GM18858 (cell line): ENCODE measurements around the gene HMCN2.

Experiments
- ATAC-seq: cut with Tn5 transposase; IDR thresholded peaks from one replicate; pipeline ENCODE4 v1.9.1; 2021; ENCODE audit not compliant: unreplicated experiment

Gene HMCN2

DNA sequence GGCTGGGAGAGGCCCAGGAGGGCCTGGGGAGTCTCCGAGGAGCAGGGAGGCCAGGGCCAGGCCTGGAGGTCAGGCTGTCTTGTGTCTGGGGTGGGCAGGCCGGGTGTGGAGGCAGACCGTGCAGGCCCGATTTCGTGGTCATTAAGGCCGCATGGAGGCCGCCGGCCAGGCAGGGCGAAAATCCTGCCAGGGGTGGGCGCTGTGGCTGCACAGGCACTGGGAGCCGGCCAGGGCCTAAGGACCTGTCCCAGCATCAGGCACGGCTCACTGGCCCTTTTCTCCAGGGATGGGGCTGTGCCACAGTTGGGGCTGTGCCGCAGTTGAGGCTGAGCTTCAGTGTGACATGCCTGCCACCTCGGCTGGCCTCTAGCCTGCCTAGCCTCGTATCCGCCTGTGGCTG is 215.1 kb downstream of the HMCN2 start:
- ATAC-seq: no peak

DNA sequence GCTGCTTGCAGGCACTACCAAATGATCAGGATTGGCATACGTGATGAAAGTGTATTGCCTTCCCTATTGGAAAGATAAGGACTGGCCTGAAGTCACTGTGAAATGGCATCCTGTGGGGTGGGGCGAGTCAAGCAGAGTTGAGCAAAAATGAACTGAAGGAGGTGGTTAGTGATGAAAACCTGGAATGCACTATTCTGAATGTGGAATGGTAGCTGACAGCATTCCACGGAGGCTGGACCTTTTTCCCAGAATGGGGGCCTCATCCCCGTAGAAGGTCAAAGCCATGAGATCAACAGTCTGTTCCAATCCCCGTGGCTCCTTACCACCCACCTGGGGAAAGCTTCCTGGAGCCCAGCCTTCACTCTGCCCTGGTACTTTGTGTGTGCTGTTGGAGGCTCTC is 216.9 kb downstream of the HMCN2 start:
- no peak for ATAC-seq

DNA sequence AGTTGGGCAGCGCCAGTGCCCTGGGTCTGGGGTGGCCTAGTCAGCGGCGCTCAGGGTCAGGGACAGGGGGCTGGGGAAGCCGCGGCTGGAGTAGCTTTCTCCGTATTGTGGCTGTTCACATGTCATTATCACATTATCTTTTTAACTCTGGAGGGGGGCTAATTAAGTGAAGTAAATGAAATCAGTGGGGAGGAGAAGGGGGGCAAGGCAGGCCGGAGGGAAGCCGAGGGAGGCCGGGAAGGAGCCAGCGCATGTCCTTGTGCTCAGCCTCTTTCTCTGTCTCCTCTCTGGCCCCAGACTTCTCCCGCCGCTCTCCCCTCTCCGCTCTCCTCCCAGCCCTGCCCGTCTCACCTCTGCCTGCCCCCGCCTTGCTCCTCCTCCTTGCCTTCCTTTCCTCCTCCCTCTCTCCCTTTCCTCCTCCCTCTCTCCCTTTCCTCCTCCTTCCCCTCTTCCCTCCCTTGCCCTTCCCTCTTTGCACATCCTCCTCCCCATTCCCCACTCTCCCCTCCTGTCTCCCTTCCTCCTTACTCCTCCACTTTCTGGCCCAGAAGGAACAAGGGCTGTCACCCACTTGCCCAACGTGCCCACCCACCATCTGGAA is 217.9 kb downstream of the HMCN2 start:
- no peak for ATAC-seq
